HEK293 (cell line): Measurements from ENCODE around the gene CRTAC1.

ENCODE experiments used
- CTCF ChIA-PET: fragments of 350-600 bp; formaldehyde crosslinking; extraction: SDS; loops from one replicate; lab custom pipeline; 2021; ENCODE audit warnings: antibody characterized with exemption; lab: Yijun Ruan, JAX
- POLR2A ChIA-PET: fragments of 300-600 bp; formaldehyde crosslinking; extraction: SDS; loops from one replicate; lab custom pipeline; 2020; ENCODE audit warnings: antibody characterized with exemption, inconsistent platforms; lab: Yijun Ruan, JAX
- H3K27ac ChIP-seq: fragments of 200-500 bp; sonication (Bioruptor generic); 2 replicates; pipeline ENCODE4 v1.5.1; 2014; ENCODE audit warnings: low read depth, low read length, control low read depth, inconsistent platforms; ENCODE audit errors: extremely low read depth
- H3K36me3 ChIP-seq, 2 experiments: fragments of 200-500 bp in 1 of 2; sonication (Bioruptor generic) in 1 of 2; 1 replicate in 1 of 2; 2 replicates in 1 of 2; pipeline ENCODE4 v1.5.1; 2014 to 2017; ENCODE audit warnings: inconsistent platforms in 2 of 2, low read length in 2 of 2; ENCODE audit not compliant: control insufficient read depth in 2 of 2, insufficient read depth in 1 of 2
- H3K4me1 ChIP-seq: fragments of 200-500 bp; sonication (Bioruptor generic); 2 replicates; pipeline ENCODE4 v1.5.1; 2014; ENCODE audit warnings: mild to moderate bottlenecking, low read length, inconsistent platforms; ENCODE audit not compliant: control insufficient read depth, insufficient read depth
- H3K4me3 ChIP-seq: 2 replicates; pipeline ENCODE4 v1.5.1; 2011; ENCODE audit warnings: low read depth, mild to moderate bottlenecking, control low read depth, low read length, moderate library complexity
- H3K9me3 ChIP-seq: fragments of 200-500 bp; sonication (Bioruptor generic); 2 replicates; pipeline ENCODE4 v1.5.1; 2014; ENCODE audit warnings: low read depth, low read length, inconsistent platforms; ENCODE audit not compliant: control insufficient read depth, insufficient read depth
- GFI1B ChIP-seq: fragments of 450-650 bp; formaldehyde crosslinking; IDR thresholded peaks from 2 replicates; pipeline ENCODE4 v1.5.1; 2016; ENCODE audit warnings: missing biosample characterization, missing genetic modification characterization
- HOXA7 ChIP-seq: sonication (generic); formaldehyde crosslinking; IDR thresholded peaks from 2 replicates; pipeline ENCODE4 v1.8.1; 2022; ENCODE audit warnings: missing genetic modification reagents, borderline replicate concordance
- HOXC10 ChIP-seq: sonication (generic); formaldehyde crosslinking; IDR thresholded peaks from 2 replicates; pipeline ENCODE4 v1.8.1; 2023; ENCODE audit warnings: mild to moderate bottlenecking, missing genetic modification reagents
- REST ChIP-seq: fragments of 450-650 bp; formaldehyde crosslinking; IDR thresholded peaks from 2 replicates; pipeline ENCODE4 v1.5.1; 2016; ENCODE audit warnings: missing biosample characterization, missing genetic modification characterization
- SP7 ChIP-seq: fragments of 450-650 bp; formaldehyde crosslinking; IDR thresholded peaks from 2 replicates; pipeline ENCODE4 v1.5.1; 2016; ENCODE audit warnings: missing biosample characterization, missing genetic modification characterization
- ZBTB1 ChIP-seq: fragments of 450-650 bp; formaldehyde crosslinking; IDR thresholded peaks from 2 replicates; pipeline ENCODE4 v1.5.1; 2016; ENCODE audit warnings: missing biosample characterization, missing genetic modification characterization
- ZBTB20 ChIP-seq: fragments of 450-650 bp; formaldehyde crosslinking; IDR thresholded peaks from 2 replicates; pipeline ENCODE4 v1.5.1; 2016; ENCODE audit warnings: missing biosample characterization, missing genetic modification characterization
- ZBTB7A ChIP-seq: fragments of 450-650 bp; formaldehyde crosslinking; IDR thresholded peaks from 2 replicates; pipeline ENCODE4 v1.5.1; 2016; ENCODE audit warnings: low read depth, missing biosample characterization, missing genetic modification characterization
- ZNF19 ChIP-seq: fragments of 450-650 bp; formaldehyde crosslinking; IDR thresholded peaks from 2 replicates; pipeline ENCODE4; 2016; ENCODE audit warnings: missing biosample characterization, missing genetic modification characterization, low read depth
- ZNF292 ChIP-seq: fragments of 450-650 bp; formaldehyde crosslinking; IDR thresholded peaks from 2 replicates; pipeline ENCODE4 v1.5.1; 2016; ENCODE audit warnings: low read depth, missing biosample characterization, missing genetic modification characterization, borderline replicate concordance
- ZNF398 ChIP-seq: fragments of 450-650 bp; formaldehyde crosslinking; IDR thresholded peaks from 2 replicates; pipeline ENCODE4 v1.5.1; 2017; ENCODE audit warnings: missing biosample characterization, missing genetic modification characterization
- ZNF423 ChIP-seq: fragments of 450-650 bp; formaldehyde crosslinking; IDR thresholded peaks from 2 replicates; pipeline ENCODE4 v1.5.1; 2016; ENCODE audit warnings: missing biosample characterization, missing genetic modification characterization
- ZNF529 ChIP-seq: fragments of 450-650 bp; formaldehyde crosslinking; IDR thresholded peaks from 2 replicates; pipeline ENCODE4 v1.5.1; 2017; ENCODE audit warnings: missing genetic modification characterization, missing biosample characterization; ENCODE audit not compliant: insufficient replicate concordance
- ZNF530 ChIP-seq: fragments of 450-650 bp; formaldehyde crosslinking; IDR thresholded peaks from 2 replicates; pipeline ENCODE4 v1.5.1; 2016; ENCODE audit warnings: low read depth, missing biosample characterization, missing genetic modification characterization
- ZNF544 ChIP-seq: fragments of 450-650 bp; formaldehyde crosslinking; IDR thresholded peaks from 2 replicates; pipeline ENCODE4 v1.5.0; 2017; ENCODE audit warnings: missing biosample characterization, missing genetic modification characterization
- ZNF76 ChIP-seq: fragments of 450-650 bp; formaldehyde crosslinking; IDR thresholded peaks from 2 replicates; pipeline ENCODE4; 2016; ENCODE audit warnings: low read depth, missing biosample characterization, missing genetic modification characterization, borderline replicate concordance
- TF ChIP-seq, protein P1 (sequence below): fragments of 450-650 bp; formaldehyde crosslinking; IDR thresholded peaks from 2 replicates; pipeline ENCODE4 v1.5.1; 2016; ENCODE audit warnings: missing biosample characterization, missing genetic modification characterization, borderline replicate concordance
- TF ChIP-seq, protein P2 (sequence below): fragments of 450-650 bp; formaldehyde crosslinking; IDR thresholded peaks from 2 replicates; pipeline ENCODE4 v1.5.1; 2017; ENCODE audit warnings: missing biosample characterization, mild to moderate bottlenecking, missing genetic modification characterization, moderate library complexity
- TF ChIP-seq, protein P3 (sequence below): fragments of 450-650 bp; IDR thresholded peaks from 2 replicates; pipeline ENCODE4 v1.5.1; 2018; ENCODE audit warnings: missing biosample characterization, mild to moderate bottlenecking, missing genetic modification characterization

The CRTAC1 gene

GRCh38 chr10:97974526-97975525 lies 55.6 kb downstream of the CRTAC1 start:
- TF ChIP-seq, protein P1, sequence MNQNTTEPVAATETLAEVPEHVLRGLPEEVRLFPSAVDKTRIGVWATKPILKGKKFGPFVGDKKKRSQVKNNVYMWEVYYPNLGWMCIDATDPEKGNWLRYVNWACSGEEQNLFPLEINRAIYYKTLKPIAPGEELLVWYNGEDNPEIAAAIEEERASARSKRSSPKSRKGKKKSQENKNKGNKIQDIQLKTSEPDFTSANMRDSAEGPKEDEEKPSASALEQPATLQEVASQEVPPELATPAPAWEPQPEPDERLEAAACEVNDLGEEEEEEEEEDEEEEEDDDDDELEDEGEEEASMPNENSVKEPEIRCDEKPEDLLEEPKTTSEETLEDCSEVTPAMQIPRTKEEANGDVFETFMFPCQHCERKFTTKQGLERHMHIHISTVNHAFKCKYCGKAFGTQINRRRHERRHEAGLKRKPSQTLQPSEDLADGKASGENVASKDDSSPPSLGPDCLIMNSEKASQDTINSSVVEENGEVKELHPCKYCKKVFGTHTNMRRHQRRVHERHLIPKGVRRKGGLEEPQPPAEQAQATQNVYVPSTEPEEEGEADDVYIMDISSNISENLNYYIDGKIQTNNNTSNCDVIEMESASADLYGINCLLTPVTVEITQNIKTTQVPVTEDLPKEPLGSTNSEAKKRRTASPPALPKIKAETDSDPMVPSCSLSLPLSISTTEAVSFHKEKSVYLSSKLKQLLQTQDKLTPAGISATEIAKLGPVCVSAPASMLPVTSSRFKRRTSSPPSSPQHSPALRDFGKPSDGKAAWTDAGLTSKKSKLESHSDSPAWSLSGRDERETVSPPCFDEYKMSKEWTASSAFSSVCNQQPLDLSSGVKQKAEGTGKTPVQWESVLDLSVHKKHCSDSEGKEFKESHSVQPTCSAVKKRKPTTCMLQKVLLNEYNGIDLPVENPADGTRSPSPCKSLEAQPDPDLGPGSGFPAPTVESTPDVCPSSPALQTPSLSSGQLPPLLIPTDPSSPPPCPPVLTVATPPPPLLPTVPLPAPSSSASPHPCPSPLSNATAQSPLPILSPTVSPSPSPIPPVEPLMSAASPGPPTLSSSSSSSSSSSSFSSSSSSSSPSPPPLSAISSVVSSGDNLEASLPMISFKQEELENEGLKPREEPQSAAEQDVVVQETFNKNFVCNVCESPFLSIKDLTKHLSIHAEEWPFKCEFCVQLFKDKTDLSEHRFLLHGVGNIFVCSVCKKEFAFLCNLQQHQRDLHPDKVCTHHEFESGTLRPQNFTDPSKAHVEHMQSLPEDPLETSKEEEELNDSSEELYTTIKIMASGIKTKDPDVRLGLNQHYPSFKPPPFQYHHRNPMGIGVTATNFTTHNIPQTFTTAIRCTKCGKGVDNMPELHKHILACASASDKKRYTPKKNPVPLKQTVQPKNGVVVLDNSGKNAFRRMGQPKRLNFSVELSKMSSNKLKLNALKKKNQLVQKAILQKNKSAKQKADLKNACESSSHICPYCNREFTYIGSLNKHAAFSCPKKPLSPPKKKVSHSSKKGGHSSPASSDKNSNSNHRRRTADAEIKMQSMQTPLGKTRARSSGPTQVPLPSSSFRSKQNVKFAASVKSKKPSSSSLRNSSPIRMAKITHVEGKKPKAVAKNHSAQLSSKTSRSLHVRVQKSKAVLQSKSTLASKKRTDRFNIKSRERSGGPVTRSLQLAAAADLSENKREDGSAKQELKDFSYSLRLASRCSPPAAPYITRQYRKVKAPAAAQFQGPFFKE (tag by site-specific recombination): no peak
- no peak for TF ChIP-seq ZBTB1
- TF ChIP-seq HOXA7 (CRISPR knock-in tag): no peak
- TF ChIP-seq REST (tag by site-specific recombination): no peak
- no peak for TF ChIP-seq ZNF530 (tag by site-specific recombination)
- no peak for TF ChIP-seq HOXC10 (CRISPR knock-in tag)
- no peak for TF ChIP-seq ZNF76
- TF ChIP-seq, protein P2, sequence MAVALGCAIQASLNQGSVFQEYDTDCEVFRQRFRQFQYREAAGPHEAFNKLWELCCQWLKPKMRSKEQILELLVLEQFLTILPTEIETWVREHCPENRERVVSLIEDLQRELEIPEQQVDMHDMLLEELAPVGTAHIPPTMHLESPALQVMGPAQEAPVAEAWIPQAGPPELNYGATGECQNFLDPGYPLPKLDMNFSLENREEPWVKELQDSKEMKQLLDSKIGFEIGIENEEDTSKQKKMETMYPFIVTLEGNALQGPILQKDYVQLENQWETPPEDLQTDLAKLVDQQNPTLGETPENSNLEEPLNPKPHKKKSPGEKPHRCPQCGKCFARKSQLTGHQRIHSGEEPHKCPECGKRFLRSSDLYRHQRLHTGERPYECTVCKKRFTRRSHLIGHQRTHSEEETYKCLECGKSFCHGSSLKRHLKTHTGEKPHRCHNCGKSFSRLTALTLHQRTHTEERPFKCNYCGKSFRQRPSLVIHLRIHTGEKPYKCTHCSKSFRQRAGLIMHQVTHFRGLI: no peak
- TF ChIP-seq ZBTB7A (tag by site-specific recombination): no peak
- no peak for TF ChIP-seq ZNF529 (tag by site-specific recombination)
- no peak for TF ChIP-seq ZNF544
- TF ChIP-seq, all 188 proteins: peak for 0
- H3K4me3 ChIP-seq: no peak overlapping the region

GRCh38 chr10:97974100-97974499 lies 56.3 kb downstream of the CRTAC1 start:
- no peak overlapping the region for H3K27ac ChIP-seq
- no peaks in the 10 kb centered on the region for H3K4me1 ChIP-seq
- H3K9me3 ChIP-seq: no peaks in the 10 kb centered on the region
- ChIA-PET CTCF (no interaction called here), POLR2A (no interaction called here)
- no peaks in the 10 kb centered on the region for H3K36me3 ChIP-seq
- H3K4me3 ChIP-seq: no peak overlapping the region
- no peak for TF ChIP-seq ZNF398
- no peak for TF ChIP-seq ZBTB20 (tag by site-specific recombination)
- TF ChIP-seq ZNF19: no peak
- TF ChIP-seq ZBTB7A (tag by site-specific recombination): no peak
- TF ChIP-seq GFI1B: no peak
- no peak for TF ChIP-seq ZNF292
- no peak for TF ChIP-seq ZNF423 (tag by site-specific recombination)
- no peak for TF ChIP-seq SP7
- TF ChIP-seq HOXC10 (CRISPR knock-in tag): no peak
- TF ChIP-seq, protein P3, sequence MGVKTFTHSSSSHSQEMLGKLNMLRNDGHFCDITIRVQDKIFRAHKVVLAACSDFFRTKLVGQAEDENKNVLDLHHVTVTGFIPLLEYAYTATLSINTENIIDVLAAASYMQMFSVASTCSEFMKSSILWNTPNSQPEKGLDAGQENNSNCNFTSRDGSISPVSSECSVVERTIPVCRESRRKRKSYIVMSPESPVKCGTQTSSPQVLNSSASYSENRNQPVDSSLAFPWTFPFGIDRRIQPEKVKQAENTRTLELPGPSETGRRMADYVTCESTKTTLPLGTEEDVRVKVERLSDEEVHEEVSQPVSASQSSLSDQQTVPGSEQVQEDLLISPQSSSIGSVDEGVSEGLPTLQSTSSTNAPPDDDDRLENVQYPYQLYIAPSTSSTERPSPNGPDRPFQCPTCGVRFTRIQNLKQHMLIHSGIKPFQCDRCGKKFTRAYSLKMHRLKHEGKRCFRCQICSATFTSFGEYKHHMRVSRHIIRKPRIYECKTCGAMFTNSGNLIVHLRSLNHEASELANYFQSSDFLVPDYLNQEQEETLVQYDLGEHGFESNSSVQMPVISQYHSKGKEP (tag by site-specific recombination): no peak

More at GRCh38 chr10:97974526-97975525, 55.6 kb downstream of the CRTAC1 start:
- Histone ChIP-seq H3K9me3 (no peaks in the 10 kb centered on the region), H3K27ac (no peak overlapping the region), H3K36me3 (no peaks in the 10 kb centered on the region), H3K4me1 (no peaks in the 10 kb centered on the region)
- CTCF ChIA-PET: no interaction called here
- POLR2A ChIA-PET: no interaction called here
